Osteoblast (primary cell): ENCODE measurements around the gene STUM. TPM values are rescaled to one million over a fixed set of nuclear protein-coding genes. Genes with fewer than 3 reads are reported as not detected.
A peak's percentile ranks its signal among the peaks of the same experiment; 100 is the strongest.

Source experiments
- DNase-seq: peaks from one replicate; pipeline ENCODE4 v3.0.0; 2011; ENCODE audit warnings: low spot score, mixed read lengths; ENCODE audit not compliant: insufficient read length; ENCODE audit errors: missing footprints
- H2AFZ ChIP-seq: 2 replicates; pipeline ENCODE4 v1.6.0; 2011; ENCODE audit warnings: mild to moderate bottlenecking, low read length
- H3K27ac ChIP-seq: 2 replicates; pipeline ENCODE4 v1.5.1; 2011; ENCODE audit warnings: mild to moderate bottlenecking, low read depth, low read length, moderate library complexity
- H3K27me3 ChIP-seq: 2 replicates; pipeline ENCODE4 v1.6.0; 2012; ENCODE audit warnings: mild to moderate bottlenecking, control low read depth, inconsistent platforms, low read length, moderate library complexity; ENCODE audit not compliant: insufficient read depth
- H3K36me3 ChIP-seq: 2 replicates; pipeline ENCODE4 v1.5.1; 2011; ENCODE audit warnings: mild to moderate bottlenecking, low read length, control low read depth, moderate library complexity; ENCODE audit not compliant: insufficient read depth
- H3K4me1 ChIP-seq: 2 replicates; pipeline ENCODE4 v1.5.1; 2011; ENCODE audit warnings: mild to moderate bottlenecking, low read length, control low read depth, moderate library complexity; ENCODE audit not compliant: insufficient read depth
- H3K4me2 ChIP-seq: 2 replicates; pipeline ENCODE4 v1.6.0; 2011; ENCODE audit warnings: mild to moderate bottlenecking, low read length; ENCODE audit not compliant: insufficient read depth
- H3K4me3 ChIP-seq: fragments of 200-600 bp; sonication (generic); 3 replicates; pipeline ENCODE4 v1.5.1; 2012; ENCODE audit warnings: mild to moderate bottlenecking, low read length, inconsistent platforms; ENCODE audit not compliant: insufficient read depth
- H3K79me2 ChIP-seq: 2 replicates; pipeline ENCODE4 v1.6.0; 2012; ENCODE audit warnings: mild to moderate bottlenecking, low read length, control low read depth, inconsistent platforms; ENCODE audit not compliant: insufficient read depth
- H3K9me3 ChIP-seq: 2 replicates; pipeline ENCODE4 v1.5.1; 2011; ENCODE audit warnings: low read depth, low read length, control low read depth
- H4K20me1 ChIP-seq: 2 replicates; pipeline ENCODE4 v1.6.0; 2012; ENCODE audit warnings: mild to moderate bottlenecking, low read length, control low read depth; ENCODE audit not compliant: insufficient read depth
- total RNA-seq: library from RNA; depleted of rRNA; stranded (reverse); fragments of >200 nt; gene quantifications from 2 replicates; pipeline ENCODE4 v1.2.3, GENCODE V29; 2012
- TF ChIP-seq, protein P1 (sequence below): IDR thresholded peaks from 2 replicates; pipeline ENCODE4 v1.5.1; 2011; ENCODE audit warnings: mild to moderate bottlenecking, low read depth, low read length, moderate library complexity; ENCODE audit errors: extremely low read depth

Gene STUM
- total RNA-seq, 1 donor = under 0.01 TPM

DNA sequence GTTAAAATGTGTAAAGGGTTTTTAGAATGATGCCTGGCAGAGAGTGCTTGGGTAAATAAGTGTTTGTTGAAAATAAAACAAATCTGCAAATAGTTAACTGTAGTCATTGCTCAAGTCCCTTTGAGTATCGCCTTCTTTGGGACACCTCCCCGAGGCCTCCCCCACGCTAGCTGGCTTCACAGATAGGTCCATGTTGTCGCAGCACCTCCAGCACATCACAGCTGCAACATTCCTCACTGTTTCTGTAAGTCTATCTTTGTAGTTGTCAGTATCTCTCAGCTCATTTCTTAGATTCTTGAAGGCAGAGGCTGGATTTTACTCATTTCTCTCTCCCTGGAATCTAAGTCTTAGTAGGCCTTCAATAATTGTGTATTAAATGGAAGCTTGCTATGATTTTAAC is 1.6 kb upstream of the STUM start:
- Histone ChIP-seq H3K4me3 (no peak overlapping the region), H3K4me2 (no peak overlapping the region), H3K27me3 (peaks cover 58% of the 10 kb centered on the region), H3K79me2 (no peaks in the 10 kb centered on the region), H4K20me1 (no peaks in the 10 kb centered on the region), H3K27ac (no peak overlapping the region), H3K4me1 (no peaks in the 10 kb centered on the region), H3K9me3 (no peaks in the 10 kb centered on the region), H3K36me3 (no peaks in the 10 kb centered on the region), H2AFZ (no peak overlapping the region)
- no peak for DNase-seq
- TF ChIP-seq, protein P1, sequence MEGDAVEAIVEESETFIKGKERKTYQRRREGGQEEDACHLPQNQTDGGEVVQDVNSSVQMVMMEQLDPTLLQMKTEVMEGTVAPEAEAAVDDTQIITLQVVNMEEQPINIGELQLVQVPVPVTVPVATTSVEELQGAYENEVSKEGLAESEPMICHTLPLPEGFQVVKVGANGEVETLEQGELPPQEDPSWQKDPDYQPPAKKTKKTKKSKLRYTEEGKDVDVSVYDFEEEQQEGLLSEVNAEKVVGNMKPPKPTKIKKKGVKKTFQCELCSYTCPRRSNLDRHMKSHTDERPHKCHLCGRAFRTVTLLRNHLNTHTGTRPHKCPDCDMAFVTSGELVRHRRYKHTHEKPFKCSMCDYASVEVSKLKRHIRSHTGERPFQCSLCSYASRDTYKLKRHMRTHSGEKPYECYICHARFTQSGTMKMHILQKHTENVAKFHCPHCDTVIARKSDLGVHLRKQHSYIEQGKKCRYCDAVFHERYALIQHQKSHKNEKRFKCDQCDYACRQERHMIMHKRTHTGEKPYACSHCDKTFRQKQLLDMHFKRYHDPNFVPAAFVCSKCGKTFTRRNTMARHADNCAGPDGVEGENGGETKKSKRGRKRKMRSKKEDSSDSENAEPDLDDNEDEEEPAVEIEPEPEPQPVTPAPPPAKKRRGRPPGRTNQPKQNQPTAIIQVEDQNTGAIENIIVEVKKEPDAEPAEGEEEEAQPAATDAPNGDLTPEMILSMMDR = no peak

DNA sequence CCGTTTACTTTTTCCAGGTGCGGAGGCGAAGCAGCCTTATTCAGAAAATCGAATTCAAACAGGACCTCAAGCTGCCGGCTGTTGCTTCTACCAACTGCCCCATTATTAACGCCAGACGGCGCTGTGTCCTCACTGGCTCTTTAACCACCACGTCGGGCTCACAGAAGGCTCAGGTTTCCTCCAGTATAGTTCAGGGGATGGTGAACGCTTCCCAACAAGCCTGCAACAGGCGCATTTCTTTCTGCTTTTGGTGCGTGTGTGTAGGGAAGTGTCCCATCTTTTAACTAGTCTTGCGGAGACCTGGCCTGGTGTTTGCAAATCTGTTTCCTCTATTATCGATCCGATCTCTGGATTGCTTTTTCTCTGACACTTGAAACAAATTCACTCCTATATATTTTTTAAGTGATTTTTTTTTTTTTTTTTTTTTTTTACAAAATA is 791 bp upstream of the STUM start:
- H2AFZ ChIP-seq = no peak overlapping the region
- peaks cover 66% of the 10 kb centered on the region for H3K27me3 ChIP-seq
- no peaks in the 10 kb centered on the region for H3K4me1 ChIP-seq
- H3K36me3 ChIP-seq = no peaks in the 10 kb centered on the region
- DNase-seq = peak; percentile 99
- no peak overlapping the region for H3K4me2 ChIP-seq
- no peaks in the 10 kb centered on the region for H4K20me1 ChIP-seq
- H3K4me3 ChIP-seq = no peak overlapping the region
- H3K27ac ChIP-seq = no peak overlapping the region
- TF ChIP-seq, protein P1 = peak; percentile 98
- no peaks in the 10 kb centered on the region for H3K9me3 ChIP-seq
- H3K79me2 ChIP-seq = no peaks in the 10 kb centered on the region

DNA sequence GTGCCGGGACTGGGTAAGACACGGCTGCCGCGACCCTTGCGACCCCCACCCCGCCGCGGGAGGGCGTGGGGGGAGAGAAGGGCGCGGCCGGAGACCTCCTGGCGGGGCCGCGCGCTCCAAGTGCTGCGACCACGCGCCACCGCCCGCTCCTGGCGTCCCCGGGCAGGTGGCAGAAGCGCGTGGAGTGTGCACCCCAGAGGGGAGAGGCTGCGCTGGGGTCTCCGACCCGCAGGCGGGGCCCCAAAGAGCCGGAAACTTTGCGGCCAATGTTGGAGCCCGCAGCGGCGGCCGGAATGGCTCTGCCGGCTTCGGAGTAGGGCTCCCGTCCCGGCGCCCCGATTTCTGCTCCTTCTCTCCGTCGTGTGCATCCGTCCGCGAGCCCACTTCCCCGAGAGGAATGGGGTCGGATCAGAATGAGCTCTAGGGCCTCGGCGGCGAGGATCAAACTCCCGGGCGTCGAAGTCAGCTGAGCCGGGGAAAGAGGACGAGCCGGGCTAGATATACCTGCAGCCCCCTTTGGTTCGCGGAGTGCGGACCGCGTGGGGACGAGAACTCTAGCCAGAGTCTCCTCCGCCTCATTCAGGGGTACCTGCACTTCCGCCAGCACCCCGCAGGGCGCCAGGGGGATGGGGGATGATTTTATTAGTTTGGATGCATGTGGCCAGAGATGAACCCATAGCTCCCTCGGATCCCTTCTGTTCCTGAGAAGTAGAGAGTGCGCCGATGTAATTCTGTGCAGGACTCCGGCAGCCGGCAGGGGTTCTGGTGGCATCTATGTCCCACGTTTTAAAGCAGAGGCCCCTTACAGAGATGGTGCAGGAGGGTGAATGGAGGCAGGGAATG is 751 bp downstream of the STUM start:
- no peaks in the 10 kb centered on the region for H3K9me3 ChIP-seq
- H3K36me3 ChIP-seq = no peaks in the 10 kb centered on the region
- no peaks in the 10 kb centered on the region for H3K4me1 ChIP-seq
- peak overlapping the region; percentile 16 for H3K4me3 ChIP-seq
- H3K27me3 ChIP-seq = peaks cover 71% of the 10 kb centered on the region
- H2AFZ ChIP-seq = no peak overlapping the region
- H4K20me1 ChIP-seq = no peaks in the 10 kb centered on the region
- TF ChIP-seq, protein P1 = no peak
- H3K27ac ChIP-seq = no peak overlapping the region
- H3K4me2 ChIP-seq = no peak overlapping the region
- no peaks in the 10 kb centered on the region for H3K79me2 ChIP-seq
- peak; percentile 83 for DNase-seq

DNA sequence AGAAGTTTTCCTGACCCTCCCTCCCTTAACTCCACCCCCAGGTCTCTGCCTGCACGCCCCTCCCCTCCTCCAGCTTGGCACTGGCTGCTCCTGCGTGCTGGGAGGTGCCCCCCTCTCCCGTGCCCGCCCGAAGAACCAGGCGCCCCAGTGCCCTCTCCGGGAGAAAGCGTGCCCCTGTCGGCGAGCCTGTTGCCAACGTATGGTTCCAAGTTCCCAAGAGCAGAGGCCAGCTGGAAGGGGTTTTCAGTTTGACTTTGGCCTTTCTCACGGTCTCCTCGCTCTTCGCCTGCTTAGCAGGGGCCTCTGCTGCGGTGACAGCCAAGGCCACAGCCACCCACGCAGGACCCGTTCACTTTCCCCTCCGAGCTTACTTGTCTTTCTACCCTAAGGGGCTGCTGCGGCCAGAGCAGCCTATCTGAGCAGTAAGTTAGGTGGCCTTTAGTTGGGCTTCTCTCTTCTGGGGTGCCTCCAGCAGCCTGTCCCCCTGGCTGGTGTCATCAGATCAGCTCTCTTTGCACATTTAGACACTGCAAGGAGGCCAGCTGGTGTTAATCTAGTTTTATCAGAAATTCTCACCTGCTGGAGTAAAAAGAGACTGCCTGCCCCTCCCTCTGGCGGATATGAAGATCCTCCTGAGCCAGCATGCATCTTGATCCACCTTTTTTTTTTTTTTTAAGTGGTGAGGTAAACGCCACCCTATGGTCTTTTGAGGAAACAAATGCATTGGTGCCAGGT is 1.5 kb downstream of the STUM start:
- Histone ChIP-seq H3K9me3 (no peaks in the 10 kb centered on the region), H4K20me1 (no peaks in the 10 kb centered on the region), H2AFZ (no peak overlapping the region), H3K4me2 (no peak overlapping the region), H3K27ac (no peak overlapping the region), H3K27me3 (peaks cover 71% of the 10 kb centered on the region), H3K36me3 (no peaks in the 10 kb centered on the region), H3K4me1 (no peaks in the 10 kb centered on the region), H3K79me2 (no peaks in the 10 kb centered on the region), H3K4me3 (no peak overlapping the region)
- DNase-seq = peak; percentile 85
- TF ChIP-seq, protein P1 = no peak
